Right lobe of liver (tissue), 6 donors: ENCODE measurements around the gene PHF21B. TPM values are rescaled to one million over a fixed set of nuclear protein-coding genes. Genes with fewer than 3 reads are reported as not detected.

Source experiments
- ATAC-seq, 4 donors: fragments of 200-7000 bp; cut with Tn5 transposase; one replicate each; pipeline ENCODE4 v1.9.1; 2020; ENCODE audit warnings: mild to moderate bottlenecking in 4 of 4, moderate library complexity in 4 of 4
- DNase-seq, 3 donors: peaks; one replicate each; pipeline ENCODE4 v3.0.0-alpha.2; 2020
- H3K27ac ChIP-seq, 3 donors: fragments of 200-600 bp; one replicate each; pipeline ENCODE4 v1.8.0; 2022
- H3K27me3 ChIP-seq, 2 donors: fragments of 200-600 bp; one replicate each; pipeline ENCODE4 v1.8.0; 2022
- H3K36me3 ChIP-seq, 4 donors: fragments of 200-600 bp; sonication (generic) in 1 of 4; one replicate each; pipeline versions ENCODE4 v1.5.1 to v1.8.0; 2017 to 2022; ENCODE audit warnings: control low read depth in 1 of 4
- H3K4me1 ChIP-seq, 4 donors: fragments of 200-600 bp; sonication (generic) in 1 of 4; one replicate each; pipeline versions ENCODE4 v1.5.1 to v1.8.0; 2017 to 2022; ENCODE audit warnings: control low read depth in 1 of 4
- H3K4me3 ChIP-seq, 3 donors: fragments of 200-600 bp; one replicate each; pipeline ENCODE4 v1.8.0; 2022
- H3K9me3 ChIP-seq, 4 donors: fragments of 200-600 bp; sonication (generic) in 1 of 4; one replicate each; pipeline versions ENCODE4 v1.5.1 to v1.8.0; 2017 to 2022; ENCODE audit warnings: control low read depth in 1 of 4
- CTCF ChIP-seq, 4 donors: fragments of 200-600 bp in 3 of 4; fragments of 450-650 bp in 1 of 4; IDR thresholded peaks; one replicate each; pipeline versions ENCODE4 v1.5.1 to v1.8.0; 2016 to 2022; ENCODE audit warnings: antibody characterized with exemption in 4 of 4, mild to moderate bottlenecking in 2 of 4
- POLR2A ChIP-seq: fragments of 450-650 bp; IDR thresholded peaks from one replicate; pipeline ENCODE4 v1.6.1; 2017; ENCODE audit warnings: antibody characterized with exemption, mild to moderate bottlenecking
- WGBS: methylation state at CpG from one replicate; pipeline ENCODE4 v1.1.6; 2018; ENCODE audit warnings: low coverage, low lambda C conversion rate; ENCODE audit not compliant: insufficient coverage; ENCODE audit errors: missing lambda C conversion rate; 5-methylcytosine and 5-hydroxymethylcytosine counted together
- intact Hi-C, 2 donors: fragments of 100-400 bp; cut with DNase I; formaldehyde crosslinking; loops; one replicate each; pipeline versions ENCODE4 v1.11.2 to v1.14.1; 2022
- total RNA-seq, 6 experiments: library from RNA; depleted of rRNA in 2 of 6; stranded (reverse); fragments of >200 nt in 2 of 6; fragmentation: NEBNext Ultra II Directional in 3 of 6; extraction: Animal tissue kit (Norgen Biotek cat#: 25700) in 3 of 6; gene quantifications; one replicate each; pipeline versions ENCODE4 v1.1.0 to v1.2.4, GENCODE V29; 2016 to 2023
- donor health status: DM: no; HTN: yes; CAD: no.
- donor health status: DM: no; HTN: no; CAD: no.
- donor health status: DM: no; HTN: no; CAD: no.
- donor health status: DM: no; HTN: yes; CAD: no.
- donor health status: DM: no; HTN: yes; CAD: no.

The PHF21B gene
- total RNA-seq, 6 experiments from 2014 or later, result not detected

DNA sequence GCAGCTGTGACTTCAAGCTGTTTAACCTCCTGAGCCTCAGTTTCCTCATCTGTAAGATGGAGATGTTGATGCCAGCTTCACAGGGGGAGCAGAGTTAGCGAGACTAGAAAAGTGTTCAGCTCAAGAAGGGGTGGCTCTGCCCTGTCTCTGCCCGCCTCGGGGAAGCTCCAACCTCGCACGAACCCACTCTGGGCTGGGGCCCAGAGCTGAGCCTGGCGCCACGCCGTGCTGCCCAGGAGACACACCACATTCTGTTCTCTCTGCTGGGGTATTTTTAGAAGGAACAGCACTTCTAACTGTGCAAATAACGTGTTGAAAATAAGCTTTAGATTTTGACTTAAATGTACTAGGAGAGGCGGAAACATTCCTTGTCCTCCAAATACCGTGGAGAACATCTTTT lies 74.1 kb downstream of the PHF21B start:
- no peaks in the 10 kb centered on the region for H3K9me3 ChIP-seq
- H3K4me3 ChIP-seq, result no peak overlapping the region
- no peaks in the 10 kb centered on the region for H3K36me3 ChIP-seq
- no peak overlapping the region for H3K27ac ChIP-seq
- TF ChIP-seq CTCF (IDR thresholded peaks at IDR 0.05), result no peak
- no peak for TF ChIP-seq POLR2A
- no peaks in the 10 kb centered on the region for H3K27me3 ChIP-seq
- intact Hi-C loops, result no loop called here
- 71% methylated on average over 2 of the region's 11 CpGs for WGBS
- H3K4me1 ChIP-seq, result no peaks in the 10 kb centered on the region
- ATAC-seq (no peak), DNase-seq (peak in 1 of 3 donors; percentile 31)

GRCh38 chr22:44934454-44934735 lies 75.4 kb downstream of the PHF21B start:
- Histone ChIP-seq H3K36me3 (no peaks in the 10 kb centered on the region), H3K27me3 (no peaks in the 10 kb centered on the region), H3K27ac (no peak overlapping the region), H3K9me3 (no peaks in the 10 kb centered on the region), H3K4me1 (no peaks in the 10 kb centered on the region), H3K4me3 (no peak overlapping the region)
- 28% methylated on average over 2 of the region's 6 CpGs for WGBS
- ATAC-seq (no peak), DNase-seq (no peak)
- TF ChIP-seq CTCF (IDR thresholded peaks at IDR 0.05) (no peak), POLR2A (no peak)
- intact Hi-C loops, result no loop called here

DNA sequence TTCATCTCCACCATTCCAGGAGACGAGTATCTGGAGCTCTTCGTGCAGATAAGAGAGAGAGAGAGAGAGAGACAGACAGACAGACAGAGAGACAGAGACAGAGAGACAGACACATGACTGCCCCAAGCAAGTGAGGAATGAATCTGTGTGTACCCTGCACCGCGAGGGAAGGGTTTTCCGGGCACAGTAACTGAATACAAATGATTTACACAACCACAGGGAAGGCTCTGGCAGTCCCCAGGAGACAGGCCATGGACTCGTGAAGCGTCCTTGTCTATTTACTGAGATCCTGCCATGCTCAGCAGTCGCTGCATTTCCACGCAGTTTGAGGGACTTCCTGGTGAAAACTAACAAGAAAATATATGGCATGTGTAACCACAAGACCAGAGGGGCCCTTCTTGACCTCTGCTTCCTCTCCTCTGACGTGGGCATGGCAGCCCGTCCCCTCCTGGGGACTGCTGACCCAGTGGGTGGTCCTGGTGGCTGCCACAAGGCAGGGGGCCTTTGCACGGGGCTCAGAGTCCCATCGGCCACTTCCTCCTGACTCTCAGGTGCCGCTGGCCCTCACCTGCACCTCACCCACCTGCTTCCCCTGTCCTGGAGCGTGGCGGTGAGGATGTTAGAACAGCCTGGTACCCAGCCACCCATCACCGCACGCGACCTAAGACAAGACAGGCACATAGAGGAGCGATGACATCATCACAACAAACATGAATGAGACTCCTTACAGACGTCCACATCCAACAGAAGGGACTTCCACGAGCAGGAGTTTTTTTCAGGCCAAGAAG lies 75.9 kb downstream of the PHF21B start:
- Histone ChIP-seq H3K9me3 (no peaks in the 10 kb centered on the region), H3K36me3 (no peaks in the 10 kb centered on the region), H3K27me3 (no peaks in the 10 kb centered on the region), H3K4me3 (no peak overlapping the region), H3K4me1 (no peaks in the 10 kb centered on the region), H3K27ac (no peak overlapping the region)
- ATAC-seq, result no peak
- peak in 1 of 3 donors; percentile 43 for DNase-seq
- WGBS, result 39% methylated on average over 20 of the region's 22 CpGs
- intact Hi-C loops, result no loop called here
- TF ChIP-seq CTCF (IDR thresholded peaks at IDR 0.05), result no peak
- no peak for TF ChIP-seq POLR2A

- no peak for ATAC-seq
- DNase-seq, result peak in 1 of 3 donors; percentile 47
- 50% methylated on average over 2 of the region's 11 CpGs for WGBS
- H3K27ac ChIP-seq, result no peak overlapping the region
- H3K4me1 ChIP-seq, result no peaks in the 10 kb centered on the region
- H3K4me3 ChIP-seq, result no peak overlapping the region
- H3K27me3 ChIP-seq, result no peaks in the 10 kb centered on the region
- TF ChIP-seq CTCF (IDR thresholded peaks at IDR 0.05) (no peak), POLR2A (no peak)
- intact Hi-C loops, result no loop called here
- H3K36me3 ChIP-seq, result no peaks in the 10 kb centered on the region
- H3K9me3 ChIP-seq, result no peaks in the 10 kb centered on the region
These were observed 77.3 kb downstream of the PHF21B start for GRCh38 chr22:44932493-44932892.
